GM12873 (cell line): ENCODE measurements around the gene DIABLO.

ENCODE experiments used
- CTCF ChIP-seq: IDR thresholded peaks from 2 replicates; pipeline ENCODE4 v1.5.1; 2012; ENCODE audit warnings: low read depth, mild to moderate bottlenecking, moderate library complexity, low read length, control low read depth; ENCODE audit not compliant: insufficient read depth; ENCODE audit errors: missing control alignments

The DIABLO gene

GRCh38 chr12:122227341-122227740 is 1.5 kb upstream of the DIABLO start:
- no peak for TF ChIP-seq CTCF

DNA sequence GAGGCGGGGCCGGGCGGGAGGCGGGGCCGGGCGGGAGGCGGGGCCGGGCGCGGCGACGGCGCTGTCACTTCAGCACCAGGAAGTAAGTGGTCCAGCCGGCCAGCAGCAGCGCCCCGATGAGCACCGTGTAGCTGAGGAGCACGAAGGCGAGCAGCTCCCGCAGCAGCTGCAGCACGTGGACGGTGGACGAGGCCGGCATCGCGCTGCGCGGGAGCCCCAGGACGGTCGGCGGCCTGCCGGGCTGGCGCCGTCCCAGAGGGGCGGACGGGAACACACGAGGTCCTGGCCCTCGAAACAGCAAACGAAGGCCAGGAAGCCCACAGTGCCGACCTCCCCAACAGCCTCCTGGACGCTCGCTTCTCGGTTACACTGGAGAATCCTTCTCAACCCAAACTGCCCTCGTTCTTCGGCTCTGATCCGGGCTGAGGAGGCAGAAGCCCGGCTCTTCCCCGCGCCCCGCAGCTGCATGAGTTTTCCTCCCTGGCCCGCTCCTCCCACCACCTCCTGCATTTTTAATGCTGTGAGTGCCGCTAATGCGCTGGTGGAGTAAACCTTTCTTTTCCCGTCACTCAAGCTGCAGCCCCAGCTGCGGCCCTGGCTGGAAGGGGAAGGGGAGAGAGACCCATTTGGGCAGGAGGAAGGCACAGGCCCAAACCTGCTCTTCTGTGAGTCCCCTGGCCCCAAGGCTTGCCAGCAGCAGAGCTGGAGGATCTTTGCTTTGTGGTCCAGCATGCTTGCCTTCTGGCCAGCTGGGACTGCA is 694 bp upstream of the DIABLO start:
- no peak for TF ChIP-seq CTCF

DNA sequence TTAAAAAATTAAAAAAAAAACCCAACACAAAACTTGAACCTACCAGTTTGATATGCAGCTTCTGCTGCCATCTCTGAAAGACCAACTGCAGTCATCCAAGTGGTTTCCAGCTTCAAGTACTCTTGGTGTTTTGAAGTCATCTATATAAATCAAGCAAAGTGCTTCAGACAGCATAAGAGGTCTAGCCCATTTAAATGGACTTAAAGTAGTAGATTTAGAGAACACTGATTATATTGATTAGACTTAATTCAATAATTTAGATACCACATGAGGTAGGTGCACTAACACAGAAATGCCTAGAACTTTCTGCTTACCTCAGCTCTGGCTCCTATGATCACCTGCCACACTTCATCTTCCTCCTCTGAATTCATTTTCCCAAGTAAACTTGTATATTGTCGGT is 9.4 kb downstream of the DIABLO start:
- no peak for TF ChIP-seq CTCF

DNA sequence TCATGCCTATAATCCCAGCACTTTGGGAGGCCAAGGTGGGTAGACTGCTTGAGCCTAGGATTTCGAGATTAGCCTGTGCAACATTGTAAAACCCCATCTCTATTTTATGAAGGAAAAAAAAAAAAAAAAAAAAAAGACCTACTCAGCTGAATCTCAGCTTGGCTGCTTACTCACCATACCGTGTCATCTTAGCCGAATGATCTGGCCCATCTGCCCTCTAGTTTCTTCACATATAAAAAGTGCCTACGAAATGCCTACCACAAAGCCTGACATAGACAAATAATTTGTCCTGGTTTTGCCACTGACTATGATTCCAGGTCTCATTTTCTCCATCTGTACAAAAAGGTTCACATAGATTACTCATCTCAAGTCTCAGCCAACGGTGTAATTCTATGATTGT is 10.1 kb downstream of the DIABLO start:
- TF ChIP-seq CTCF: no peak

GRCh38 chr12:122208073-122208820 is 17.6 kb downstream of the DIABLO start:
- no peak for TF ChIP-seq CTCF

DNA sequence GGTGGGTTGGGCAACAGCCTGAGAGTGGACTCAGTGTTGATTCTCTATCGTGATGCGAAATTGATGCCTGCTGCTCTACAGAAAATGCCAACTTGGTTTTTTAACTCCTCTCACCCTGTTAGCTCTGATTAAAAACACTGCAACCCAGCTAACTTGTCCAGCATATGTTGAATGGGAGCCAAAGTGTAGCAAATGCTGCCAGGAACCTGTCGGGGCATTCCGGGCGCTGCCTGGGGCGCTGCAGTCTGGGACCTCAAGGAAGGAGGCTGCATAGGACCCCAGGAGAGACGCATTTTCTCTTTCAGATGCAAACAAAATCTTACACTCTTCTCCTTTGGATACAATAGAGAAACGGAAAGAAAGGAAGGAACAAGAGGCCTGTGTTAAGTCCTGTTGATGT is 18.5 kb downstream of the DIABLO start:
- TF ChIP-seq CTCF: no peak

DNA sequence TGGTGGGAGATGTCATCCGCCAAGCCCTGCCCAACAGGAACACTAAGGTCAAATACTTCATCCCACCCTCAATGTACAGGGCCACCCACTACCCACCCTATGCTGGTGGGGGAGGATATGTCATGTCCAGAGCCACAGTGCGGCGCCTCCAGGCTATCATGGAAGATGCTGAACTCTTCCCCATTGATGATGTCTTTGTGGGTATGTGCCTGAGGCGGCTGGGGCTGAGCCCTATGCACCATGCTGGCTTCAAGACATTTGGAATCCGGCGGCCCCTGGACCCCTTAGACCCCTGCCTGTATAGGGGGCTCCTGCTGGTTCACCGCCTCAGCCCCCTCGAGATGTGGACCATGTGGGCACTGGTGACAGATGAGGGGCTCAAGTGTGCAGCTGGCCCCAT is 18.9 kb downstream of the DIABLO start:
- no peak for TF ChIP-seq CTCF
